CD4-positive, alpha-beta T cell (primary cell): ENCODE measurements around the gene LRP6. TPM values are rescaled to one million over a fixed set of nuclear protein-coding genes. Genes with fewer than 3 reads are reported as not detected.

Source experiments
- ATAC-seq: fragments of 200-7000 bp; cut with Tn5 transposase; one replicate; pipeline ENCODE4 v1.10.0; 2022; ENCODE audit warnings: mild to moderate bottlenecking; ENCODE audit not compliant: poor library complexity
- CTCF ChIA-PET: fragments of 350-600 bp; sonication (Branson Sonifier 250); formaldehyde crosslinking; loops from one replicate; lab custom pipeline; 2021; ENCODE audit warnings: antibody characterized with exemption, inconsistent platforms; lab: Charles Lee
- POLR2A ChIA-PET: fragments of 350-600 bp; sonication (Branson Sonifier 250); formaldehyde crosslinking; loops from one replicate; lab custom pipeline; 2021; ENCODE audit warnings: antibody characterized with exemption, inconsistent platforms; lab: Charles Lee
- DNase-seq, 14 experiments: peaks; one replicate each; pipeline ENCODE4 v3.0.0-alpha.2; 2013 to 2020; ENCODE audit warnings: mixed read lengths in 2 of 14
- H3K27ac ChIP-seq, 2 donors: one replicate each; pipeline versions ENCODE4 v1.5.1 to v1.7.0; 2013; ENCODE audit warnings: low read length in 2 of 2, low read depth in 1 of 2, mild to moderate bottlenecking in 1 of 2
- H3K27me3 ChIP-seq, 2 experiments: 1 replicate in 1 of 2; 2 replicates in 1 of 2; pipeline versions ENCODE4 v1.6.1 to v1.7.0; 2013; ENCODE audit warnings: low read length in 2 of 2, control low read depth in 1 of 2, mild to moderate bottlenecking in 1 of 2, moderate library complexity in 1 of 2; ENCODE audit not compliant: insufficient read depth in 2 of 2, control insufficient read depth in 1 of 2
- H3K36me3 ChIP-seq: one replicate; pipeline ENCODE4 v1.6.1; 2013; ENCODE audit warnings: low read length, control low read depth; ENCODE audit not compliant: insufficient read depth
- H3K4me1 ChIP-seq: one replicate; pipeline ENCODE4 v1.6.1; 2013; ENCODE audit warnings: low read length, control low read depth; ENCODE audit not compliant: insufficient read depth
- H3K4me3 ChIP-seq: one replicate; pipeline ENCODE4 v1.5.1; 2013; ENCODE audit warnings: mild to moderate bottlenecking, low read length, moderate library complexity
- H3K9me3 ChIP-seq, 2 experiments: 1 replicate in 1 of 2; 2 replicates in 1 of 2; pipeline versions ENCODE4 v1.6.1 to v1.7.0; 2013; ENCODE audit warnings: low read length in 2 of 2, mild to moderate bottlenecking in 2 of 2, control low read depth in 1 of 2, moderate library complexity in 1 of 2; ENCODE audit not compliant: control insufficient read depth in 1 of 2, insufficient read depth in 1 of 2
- H3K27ac Mint-ChIP-seq: one replicate; pipeline ENCODE4 v1.8.0; 2020; ENCODE audit warnings: mixed read lengths
- H3K27me3 Mint-ChIP-seq: one replicate; pipeline ENCODE4 v1.8.0; 2021; ENCODE audit warnings: mixed read lengths
- H3K36me3 Mint-ChIP-seq: one replicate; pipeline ENCODE4 v1.8.0; 2021; ENCODE audit warnings: low read depth, mixed read lengths
- H3K4me1 Mint-ChIP-seq: one replicate; pipeline ENCODE4 v1.8.0; 2021; ENCODE audit warnings: low read depth, mixed read lengths
- H3K4me3 Mint-ChIP-seq: one replicate; pipeline ENCODE4 v1.8.0; 2020; ENCODE audit warnings: mild to moderate bottlenecking, mixed read lengths
- H3K9me3 Mint-ChIP-seq: one replicate; pipeline ENCODE4 v1.8.0; 2020; ENCODE audit warnings: mixed read lengths
- intact Hi-C, 2 experiments: fragments of 100-400 bp; cut with DNase I in 1 of 2; cut with micrococcal nuclease in 1 of 2; formaldehyde crosslinking; loops; one replicate each; pipeline versions ENCODE4 v1.15.1 to v1.9.0; 2023 to 2025; cut with DNase I, micrococcal nuclease
- total RNA-seq, 174 experiments: library from RNA in 2 of 174; stranded (reverse) in 2 of 174; gene quantifications; one replicate each; pipeline ENCODE4 v1.2.3 and lab custom pipeline; 2021 to 2026
- TF ChIP-seq, protein P1 (sequence below): fragments of 200-600 bp; IDR thresholded peaks from one replicate; pipeline ENCODE4 v1.8.0; 2022; ENCODE audit warnings: antibody characterized with exemption, mild to moderate bottlenecking

Gene LRP6
- total RNA-seq, 2 experiments from 2014 or later = 5.2 to 6.8 TPM

DNA sequence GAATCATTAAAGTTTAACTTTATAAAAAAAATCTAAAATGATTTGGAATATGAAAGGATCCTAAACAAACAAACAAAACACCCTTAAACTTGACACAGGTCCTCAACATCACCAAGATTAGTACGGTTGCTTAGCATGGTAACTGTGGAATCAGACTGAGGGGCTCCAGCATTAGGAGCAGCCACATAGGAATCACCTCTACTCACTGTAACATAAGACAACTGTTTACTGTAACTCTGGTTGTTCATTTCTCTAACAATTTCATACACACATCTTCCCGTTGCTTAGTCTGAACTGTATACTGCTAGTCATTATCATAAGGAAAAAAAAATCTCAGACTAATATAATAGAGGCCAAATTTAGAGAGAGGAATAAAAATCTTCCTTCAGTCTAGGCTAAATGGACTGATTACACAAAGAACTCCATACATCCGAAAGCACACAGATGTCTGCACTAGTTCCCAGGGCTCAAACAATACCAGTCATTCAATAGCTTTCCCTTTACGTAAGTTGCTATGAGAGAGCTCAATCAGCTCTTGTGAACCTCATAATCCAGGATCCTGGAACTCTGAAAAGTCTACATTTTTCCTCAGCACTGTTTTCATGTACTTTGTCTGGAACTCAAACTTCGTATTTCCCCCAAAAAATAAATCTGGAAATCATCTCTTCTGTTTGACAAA is 26.0 kb downstream of the LRP6 start:
- H3K9me3 ChIP-seq = peaks cover 0 to 6% of the 10 kb centered on the region in 2 experiments
- DNase-seq (no peak), ATAC-seq (no peak)
- H3K36me3 ChIP-seq = no peaks in the 10 kb centered on the region
- Mint-ChIP-seq H3K4me3 (no peak overlapping the region), H3K4me1 (peaks cover 50% of the 10 kb centered on the region), H3K36me3 (peaks cover 8% of the 10 kb centered on the region), H3K27me3 (no peaks in the 10 kb centered on the region), H3K27ac (no peak overlapping the region), H3K9me3 (no peaks in the 10 kb centered on the region)
- no peaks in the 10 kb centered on the region for H3K27me3 ChIP-seq
- intact Hi-C loops = no loop called here
- POLR2A ChIA-PET = interaction anchor here (1.2 kb wide), 1 partner anchor 26 kb away, joined by 3 read pairs; the partner anchor contains the start of gene LRP6
- no peak overlapping the region for H3K27ac ChIP-seq
- CTCF ChIA-PET = interaction anchor here (0.6 kb wide), 1 partner anchor 395 kb away, joined by 3 read pairs; no protein-coding TSS in a partner anchor
- TF ChIP-seq, protein P1, sequence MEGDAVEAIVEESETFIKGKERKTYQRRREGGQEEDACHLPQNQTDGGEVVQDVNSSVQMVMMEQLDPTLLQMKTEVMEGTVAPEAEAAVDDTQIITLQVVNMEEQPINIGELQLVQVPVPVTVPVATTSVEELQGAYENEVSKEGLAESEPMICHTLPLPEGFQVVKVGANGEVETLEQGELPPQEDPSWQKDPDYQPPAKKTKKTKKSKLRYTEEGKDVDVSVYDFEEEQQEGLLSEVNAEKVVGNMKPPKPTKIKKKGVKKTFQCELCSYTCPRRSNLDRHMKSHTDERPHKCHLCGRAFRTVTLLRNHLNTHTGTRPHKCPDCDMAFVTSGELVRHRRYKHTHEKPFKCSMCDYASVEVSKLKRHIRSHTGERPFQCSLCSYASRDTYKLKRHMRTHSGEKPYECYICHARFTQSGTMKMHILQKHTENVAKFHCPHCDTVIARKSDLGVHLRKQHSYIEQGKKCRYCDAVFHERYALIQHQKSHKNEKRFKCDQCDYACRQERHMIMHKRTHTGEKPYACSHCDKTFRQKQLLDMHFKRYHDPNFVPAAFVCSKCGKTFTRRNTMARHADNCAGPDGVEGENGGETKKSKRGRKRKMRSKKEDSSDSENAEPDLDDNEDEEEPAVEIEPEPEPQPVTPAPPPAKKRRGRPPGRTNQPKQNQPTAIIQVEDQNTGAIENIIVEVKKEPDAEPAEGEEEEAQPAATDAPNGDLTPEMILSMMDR = no peak
- H3K4me1 ChIP-seq = no peaks in the 10 kb centered on the region
- H3K4me3 ChIP-seq = no peak overlapping the region

DNA sequence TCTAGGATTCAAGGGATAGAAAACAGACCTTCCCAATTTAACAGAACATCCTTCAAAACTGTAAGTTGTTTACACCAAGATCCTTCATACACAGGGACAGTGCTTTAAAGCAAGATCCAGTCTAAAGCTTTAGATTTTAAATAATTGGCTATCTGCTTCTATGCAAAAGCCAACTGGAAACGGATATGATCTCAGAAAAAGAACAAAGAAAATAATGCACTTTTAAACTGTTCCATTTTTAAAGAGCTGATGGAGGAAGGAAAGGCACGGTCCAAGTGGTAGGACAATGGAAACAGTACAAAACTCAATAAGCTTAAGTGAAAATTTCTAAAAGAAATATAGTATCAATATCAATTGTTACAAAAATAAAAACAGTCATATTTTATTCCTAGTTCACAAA is 27.7 kb downstream of the LRP6 start:
- TF ChIP-seq, protein P1 = no peak
- H3K4me3 ChIP-seq = no peak overlapping the region
- no peaks in the 10 kb centered on the region for H3K27me3 ChIP-seq
- POLR2A ChIA-PET = interaction anchor here (1.4 kb wide), 1 partner anchor 28 kb away, joined by 4 read pairs; the partner anchor contains the start of gene LRP6
- no peak overlapping the region for H3K27ac ChIP-seq
- no peaks in the 10 kb centered on the region for H3K4me1 ChIP-seq
- peaks cover 3% of the 10 kb centered on the region for H3K36me3 Mint-ChIP-seq
- H3K27me3 Mint-ChIP-seq = no peaks in the 10 kb centered on the region
- CTCF ChIA-PET = interaction anchor here (1.0 to 1.3 kb wide), 2 partner anchors 12 to 25 kb away, joined by 3 read pairs; no protein-coding TSS in a partner anchor
- DNase-seq = no peak
- no peaks in the 10 kb centered on the region for H3K36me3 ChIP-seq
- peaks cover 50% of the 10 kb centered on the region for H3K4me1 Mint-ChIP-seq
- no peak overlapping the region for H3K4me3 Mint-ChIP-seq
- H3K9me3 Mint-ChIP-seq = no peaks in the 10 kb centered on the region
- no peak overlapping the region for H3K27ac Mint-ChIP-seq
- no peak for ATAC-seq
- intact Hi-C loops = no loop called here
- peaks cover 0 to 11% of the 10 kb centered on the region in 2 experiments for H3K9me3 ChIP-seq

DNA sequence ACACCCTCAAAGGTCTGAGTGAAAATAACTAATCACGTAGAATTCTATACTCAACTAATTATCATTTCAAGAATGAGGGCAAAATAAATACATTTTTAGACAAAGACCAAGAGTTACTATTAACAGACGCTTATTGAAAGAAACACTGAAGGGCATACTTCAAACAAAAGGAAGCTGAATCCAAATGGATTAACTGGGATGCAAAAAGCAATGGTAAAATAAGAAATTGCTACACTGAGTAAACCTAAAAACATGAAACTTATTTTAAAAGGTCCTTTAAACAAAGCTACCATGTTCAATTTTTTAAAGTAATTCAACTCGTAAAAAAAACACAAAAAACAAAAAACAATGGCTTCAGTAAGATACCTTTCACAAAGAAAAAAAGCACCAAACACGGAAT is 28.2 kb downstream of the LRP6 start:
- no peaks in the 10 kb centered on the region for H3K36me3 ChIP-seq
- H3K27me3 Mint-ChIP-seq = no peaks in the 10 kb centered on the region
- intact Hi-C loops = no loop called here
- H3K4me1 Mint-ChIP-seq = peaks cover 50% of the 10 kb centered on the region
- H3K4me3 ChIP-seq = no peak overlapping the region
- no peaks in the 10 kb centered on the region for H3K4me1 ChIP-seq
- ChIA-PET POLR2A (interaction anchor here (1.4 kb wide), 1 partner anchor 28 kb away, joined by 4 read pairs; the partner anchor contains the start of gene LRP6), CTCF (interaction anchor here (1.3 kb wide), 1 partner anchor 12 kb away, joined by 3 read pairs; no protein-coding TSS in a partner anchor)
- no peak overlapping the region for H3K4me3 Mint-ChIP-seq
- no peaks in the 10 kb centered on the region for H3K36me3 Mint-ChIP-seq
- ATAC-seq = no peak
- H3K27ac ChIP-seq = no peak overlapping the region
- no peaks in the 10 kb centered on the region for H3K9me3 Mint-ChIP-seq
- no peaks in the 10 kb centered on the region for H3K27me3 ChIP-seq
- no peak for DNase-seq
- H3K9me3 ChIP-seq = peaks cover 0 to 11% of the 10 kb centered on the region in 2 experiments
- TF ChIP-seq, protein P1 = no peak
- H3K27ac Mint-ChIP-seq = no peak overlapping the region
